Endothelial cell of umbilical vein (primary cell): ENCODE data around the gene CD84. TPM values are rescaled to one million over a fixed set of nuclear protein-coding genes. Genes with fewer than 3 reads are reported as not detected.

ENCODE experiments used
- BruUV-seq: library from RNA; stranded (reverse); fragments of 400-500 nt; replicated peaks from 2 replicates; lab custom pipeline; 2021; lab: Mats Ljungman, UMichigan
- CTCF ChIA-PET: fragments of 300-600, 350-600 bp; sonication (Branson Sonifier 250); formaldehyde crosslinking; loops from one replicate; lab custom pipeline; 2021; ENCODE audit warnings: antibody characterized with exemption, inconsistent platforms; lab: Charles Lee
- POLR2A ChIA-PET: fragments of 300-600, 350-600 bp; sonication (Branson Sonifier 250); formaldehyde crosslinking; loops from one replicate; lab custom pipeline; 2021; ENCODE audit warnings: antibody characterized with exemption, inconsistent platforms; lab: Charles Lee
- DNase-seq: peaks from one replicate; pipeline ENCODE4 v3.0.0-alpha.2; 2011; ENCODE audit warnings: low read depth, low spot score
- FAIRE-seq: peaks from 2 replicates; lab custom pipeline; 2011; peaks lifted over from hg19 to GRCh38; lab: Jason Lieb, UNC
- H2AFZ ChIP-seq: 2 replicates; pipeline ENCODE4 v1.6.0; 2012; ENCODE audit warnings: low read depth, low read length, control low read depth, inconsistent platforms
- H3K27ac ChIP-seq: 2 replicates; pipeline ENCODE4 v1.5.1; 2011; ENCODE audit warnings: low read depth, mild to moderate bottlenecking, control low read depth, low read length, moderate library complexity; ENCODE audit not compliant: insufficient read depth
- H3K27me3 ChIP-seq, 2 experiments: 2 replicates each; pipeline versions ENCODE4 v1.6.0 to v1.6.1; 2011; ENCODE audit warnings: low read length in 2 of 2, mixed read lengths in 1 of 2; ENCODE audit not compliant: control insufficient read depth in 2 of 2, insufficient read depth in 2 of 2
- H3K36me3 ChIP-seq, 2 experiments: 2 replicates in 1 of 2; 3 replicates in 1 of 2; pipeline ENCODE4 v1.5.1; 2011; ENCODE audit warnings: low read length in 2 of 2, mild to moderate bottlenecking in 1 of 2, moderate library complexity in 1 of 2; ENCODE audit not compliant: control insufficient read depth in 2 of 2, insufficient read depth in 2 of 2; ENCODE audit errors: extremely low read depth in 1 of 2
- H3K4me1 ChIP-seq: 3 replicates; pipeline ENCODE4 v1.5.1; 2011; ENCODE audit warnings: mild to moderate bottlenecking, low read length; ENCODE audit not compliant: control insufficient read depth, insufficient read depth; ENCODE audit errors: extremely low read depth
- H3K4me2 ChIP-seq: 2 replicates; pipeline ENCODE4 v1.6.1; 2011; ENCODE audit warnings: low read length, control low read depth, mixed read lengths; ENCODE audit not compliant: insufficient read depth
- H3K4me3 ChIP-seq, 3 experiments: fragments of 200-600 bp in 1 of 3; sonication (generic), shearing (Covaris generic) in 1 of 3; replicated peaks in 1 of 3; 2 replicates each; pipeline ENCODE4 v1.5.1; 2011 to 2016; ENCODE audit warnings: control low read depth in 3 of 3, low read length in 3 of 3, mild to moderate bottlenecking in 2 of 3, inconsistent platforms in 1 of 3, low read depth in 1 of 3, moderate library complexity in 1 of 3; ENCODE audit not compliant: insufficient read depth in 1 of 3
- H3K79me2 ChIP-seq: 2 replicates; pipeline ENCODE4 v1.6.0; 2012; ENCODE audit warnings: low read length, inconsistent platforms; ENCODE audit not compliant: control insufficient read depth, insufficient read depth
- H3K9ac ChIP-seq: replicated peaks from 2 replicates; pipeline ENCODE3; 2011; ENCODE audit warnings: low read length, control low read depth; ENCODE audit not compliant: insufficient read depth; ENCODE audit errors: extremely low read depth
- H3K9me1 ChIP-seq: replicated peaks from 3 replicates; pipeline ENCODE4 v1.6.0; 2011; ENCODE audit warnings: mild to moderate bottlenecking, low read length; ENCODE audit not compliant: control insufficient read depth, insufficient read depth; ENCODE audit errors: extremely low read depth
- H3K9me3 ChIP-seq: replicated peaks from 2 replicates; pipeline ENCODE4 v1.5.1; 2012; ENCODE audit warnings: low read length, inconsistent platforms; ENCODE audit not compliant: control insufficient read depth, insufficient read depth
- H4K20me1 ChIP-seq: replicated peaks from 2 replicates; pipeline ENCODE3; 2011; ENCODE audit warnings: mild to moderate bottlenecking, low read length; ENCODE audit not compliant: control insufficient read depth, insufficient read depth; ENCODE audit errors: extremely low read depth
- EZH2 ChIP-seq: IDR thresholded peaks from 2 replicates; pipeline ENCODE4 v1.6.1; 2012; ENCODE audit warnings: borderline replicate concordance, low read depth, mild to moderate bottlenecking, moderate library complexity, low read length, inconsistent platforms; ENCODE audit not compliant: severe bottlenecking
- FOS ChIP-seq: IDR thresholded peaks from 2 replicates; pipeline ENCODE4 v1.6.1; 2011; ENCODE audit warnings: mild to moderate bottlenecking, low read length, moderate library complexity, borderline replicate concordance; ENCODE audit not compliant: insufficient read depth
- GATA2 ChIP-seq: IDR thresholded peaks from 2 replicates; pipeline ENCODE4 v1.7.0; 2011; ENCODE audit warnings: low read depth, mild to moderate bottlenecking, moderate library complexity, mixed read lengths, low read length; ENCODE audit not compliant: insufficient read length, insufficient read depth
- JUN ChIP-seq: IDR thresholded peaks from 2 replicates; pipeline ENCODE4 v1.6.1; 2011; ENCODE audit warnings: borderline replicate concordance, low read depth; ENCODE audit not compliant: insufficient read length, insufficient read depth
- MAX ChIP-seq: IDR thresholded peaks from 2 replicates; pipeline ENCODE4 v1.6.1; 2011; ENCODE audit not compliant: insufficient read depth, insufficient read length
- MYC ChIP-seq: IDR thresholded peaks from one replicate; pipeline ENCODE4 v1.6.1; 2011; ENCODE audit warnings: mild to moderate bottlenecking, low read depth, low read length
- POLR2A ChIP-seq: IDR thresholded peaks from 2 replicates; pipeline ENCODE4 v1.6.1; 2012; ENCODE audit warnings: low read depth, mild to moderate bottlenecking, control low read depth, low read length
- POLR2AphosphoS5 ChIP-seq: IDR thresholded peaks from 2 replicates; pipeline ENCODE4 v1.6.1; 2012; ENCODE audit warnings: low read depth, mild to moderate bottlenecking, control low read depth, low read length, moderate library complexity; ENCODE audit not compliant: insufficient read depth
- dilution Hi-C: fragments of 300-500 bp; cut with MboI; formaldehyde crosslinking; loops from one replicate; pipeline ENCODE4 v1.15.0; 2019; ENCODE audit warnings: low sequenced_read_pairs; ENCODE audit not compliant: extremely low pct_ligation_motif_present
- intact Hi-C: fragments of 100-400 bp; cut with micrococcal nuclease; formaldehyde crosslinking; loops from one replicate; pipeline ENCODE4 v1.10.0; 2022
- polyA plus RNA-seq, 4 experiments: library from polyadenylated mRNA; depleted of rRNA in 3 of 4; stranded (reverse) in 3 of 4; unstranded in 1 of 4; fragments of >200 nt; gene quantifications; 2 replicates each; pipeline versions ENCODE4 v1.2.1 to v1.2.3, GENCODE V29; 2011 to 2012; ENCODE audit warnings: missing spikeins in 1 of 4
- total RNA-seq: library from RNA; stranded (reverse); gene quantifications from 2 replicates; pipeline ENCODE4 v1.2.3, GENCODE V29; 2021
- TF ChIP-seq, protein P1 (sequence below), 2 donors: IDR thresholded peaks; 1 replicate in 1 of 2; 2 replicates in 1 of 2; pipeline ENCODE4 v1.5.1; 2011; ENCODE audit warnings: low read length in 2 of 2, mild to moderate bottlenecking in 2 of 2, moderate library complexity in 2 of 2, control low read depth in 1 of 2, inconsistent platforms in 1 of 2, low read depth in 1 of 2; ENCODE audit not compliant: insufficient read depth in 1 of 2; ENCODE audit errors: extremely low read depth in 1 of 2

The CD84 gene
- total and polyA plus RNA-seq, 2 donors (not counting 3 experiments of a cell fraction or from before 2014, with no cell fraction given), result not detected

DNA sequence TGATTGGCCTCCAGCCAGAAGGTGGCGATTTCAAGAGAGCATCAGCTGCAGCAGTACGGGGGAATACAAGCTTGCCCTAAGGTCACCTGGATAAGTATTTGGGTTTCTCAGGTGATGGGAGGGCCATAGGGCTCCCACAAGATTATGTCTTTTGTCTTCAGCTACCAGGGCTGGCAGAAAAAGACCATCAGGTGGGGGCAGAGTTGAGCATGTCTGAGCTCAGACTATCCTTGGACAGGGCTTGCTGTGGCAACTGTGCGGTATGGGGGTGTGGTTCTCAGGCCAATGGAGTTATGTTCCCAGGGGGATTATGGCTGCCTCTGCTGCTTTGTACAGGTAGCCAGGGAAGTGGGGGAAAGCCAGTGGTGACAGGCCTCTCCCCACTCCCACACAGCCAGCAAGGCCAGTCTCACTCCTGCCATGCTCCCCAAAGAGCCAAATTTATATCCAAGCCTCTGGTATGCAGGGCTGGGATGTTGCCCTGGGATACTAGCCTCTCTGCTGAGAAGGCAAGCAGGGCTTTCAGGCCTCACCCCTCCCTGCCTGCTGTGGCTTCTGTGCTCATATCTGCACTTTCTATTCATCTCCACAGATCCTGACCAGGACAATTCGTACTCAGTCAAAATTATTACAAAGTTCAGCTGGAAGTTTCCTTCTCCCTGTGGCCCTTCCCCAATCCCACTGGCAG lies 26.6 kb upstream of the CD84 start:
- Histone ChIP-seq H2AFZ (no peak overlapping the region), H3K9ac (no peak overlapping the region), H3K9me3 (no peaks in the 10 kb centered on the region), H3K9me1 (no peaks in the 10 kb centered on the region), H4K20me1 (no peaks in the 10 kb centered on the region), H3K27ac (no peak overlapping the region), H3K79me2 (no peaks in the 10 kb centered on the region), H3K4me3 (no peak overlapping the region), H3K27me3 (peaks cover 18 to 20% of the 10 kb centered on the region in 2 experiments), H3K4me2 (no peak overlapping the region), H3K36me3 (no peaks in the 10 kb centered on the region), H3K4me1 (no peaks in the 10 kb centered on the region)
- POLR2A ChIA-PET, result no interaction called here
- CTCF ChIA-PET, result interaction anchor here (0.8 to 4.1 kb wide), 7 partner anchors 12 to 599 kb away, joined by 3 to 37 read pairs (median 3); no protein-coding TSS in a partner anchor
- intact Hi-C loops, result loop anchor here (2.0 to 10.0 kb wide), 2 partner anchors 61 to 501 kb away; no protein-coding TSS in a partner anchor
- BruUV-seq, result no TSS peak
- no peak for DNase-seq
- no peak for TF ChIP-seq GATA2
- no peak for TF ChIP-seq EZH2
- TF ChIP-seq FOS, result no peak
- no peak for TF ChIP-seq MYC
- no peak for TF ChIP-seq POLR2AphosphoS5
- no peak for TF ChIP-seq MAX
- no peak for TF ChIP-seq JUN
- TF ChIP-seq POLR2A, result no peak
- TF ChIP-seq, protein P1, sequence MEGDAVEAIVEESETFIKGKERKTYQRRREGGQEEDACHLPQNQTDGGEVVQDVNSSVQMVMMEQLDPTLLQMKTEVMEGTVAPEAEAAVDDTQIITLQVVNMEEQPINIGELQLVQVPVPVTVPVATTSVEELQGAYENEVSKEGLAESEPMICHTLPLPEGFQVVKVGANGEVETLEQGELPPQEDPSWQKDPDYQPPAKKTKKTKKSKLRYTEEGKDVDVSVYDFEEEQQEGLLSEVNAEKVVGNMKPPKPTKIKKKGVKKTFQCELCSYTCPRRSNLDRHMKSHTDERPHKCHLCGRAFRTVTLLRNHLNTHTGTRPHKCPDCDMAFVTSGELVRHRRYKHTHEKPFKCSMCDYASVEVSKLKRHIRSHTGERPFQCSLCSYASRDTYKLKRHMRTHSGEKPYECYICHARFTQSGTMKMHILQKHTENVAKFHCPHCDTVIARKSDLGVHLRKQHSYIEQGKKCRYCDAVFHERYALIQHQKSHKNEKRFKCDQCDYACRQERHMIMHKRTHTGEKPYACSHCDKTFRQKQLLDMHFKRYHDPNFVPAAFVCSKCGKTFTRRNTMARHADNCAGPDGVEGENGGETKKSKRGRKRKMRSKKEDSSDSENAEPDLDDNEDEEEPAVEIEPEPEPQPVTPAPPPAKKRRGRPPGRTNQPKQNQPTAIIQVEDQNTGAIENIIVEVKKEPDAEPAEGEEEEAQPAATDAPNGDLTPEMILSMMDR (IDR thresholded peaks at IDR 0.05; ENCODE audit: extremely low read depth in 1 of 2, insufficient read depth in 1 of 2, low read depth in 1 of 2, low read length in 2 of 2), result no peak
- FAIRE-seq, result no peak
- dilution Hi-C loops, result no loop called here
